ENCODE results near the gene DNAH3. TPM values are rescaled to one million over a fixed set of nuclear protein-coding genes. Genes with fewer than 3 reads are reported as not detected.

DNAH3 gene
- total and polyA plus RNA-seq, 2 of the 13 experiments (the other 11 are each of a cell fraction or from before 2014, with no cell fraction given), result 0.07 to 0.08 TPM

DNA sequence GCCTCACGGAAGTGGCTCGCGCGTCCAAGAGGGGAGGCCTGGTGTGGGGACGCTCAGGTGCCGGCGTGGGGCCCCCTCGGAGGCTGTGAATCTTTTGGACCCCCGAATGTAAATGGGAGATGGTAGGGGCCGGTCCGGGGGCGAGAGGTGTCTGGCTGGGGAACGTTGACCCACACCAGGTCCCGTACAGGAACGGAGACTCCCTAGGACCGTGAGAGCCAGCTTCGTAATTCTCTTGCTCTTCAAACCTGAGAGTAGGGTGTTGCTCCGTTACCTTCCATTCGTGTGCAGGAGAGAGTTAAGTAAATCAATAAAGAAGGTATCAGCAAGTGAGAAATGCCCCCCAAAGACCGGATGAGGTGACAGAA is 249.6 kb downstream of the DNAH3 start (continued):
- 0 out of 2 replicates have a peak, but pooled peaks have one; percentile 20 for TF ChIP-seq ELF4 (CRISPR knock-in tag; IDR thresholded peaks at IDR 0.05; ENCODE audit: borderline replicate concordance)
- no peak for TF ChIP-seq SETDB1 (CRISPR knock-in tag; IDR thresholded peaks at IDR 0.05; ENCODE audit: borderline replicate concordance)
- no peak for TF ChIP-seq ZNF333 (CRISPR knock-in tag; IDR thresholded peaks at IDR 0.05; ENCODE audit: borderline replicate concordance)
- TF ChIP-seq CCAR2 (optimal IDR thresholded peaks at IDR 0.05; ENCODE audit: low read depth, low read length), result no peak
- TF ChIP-seq, protein P1, sequence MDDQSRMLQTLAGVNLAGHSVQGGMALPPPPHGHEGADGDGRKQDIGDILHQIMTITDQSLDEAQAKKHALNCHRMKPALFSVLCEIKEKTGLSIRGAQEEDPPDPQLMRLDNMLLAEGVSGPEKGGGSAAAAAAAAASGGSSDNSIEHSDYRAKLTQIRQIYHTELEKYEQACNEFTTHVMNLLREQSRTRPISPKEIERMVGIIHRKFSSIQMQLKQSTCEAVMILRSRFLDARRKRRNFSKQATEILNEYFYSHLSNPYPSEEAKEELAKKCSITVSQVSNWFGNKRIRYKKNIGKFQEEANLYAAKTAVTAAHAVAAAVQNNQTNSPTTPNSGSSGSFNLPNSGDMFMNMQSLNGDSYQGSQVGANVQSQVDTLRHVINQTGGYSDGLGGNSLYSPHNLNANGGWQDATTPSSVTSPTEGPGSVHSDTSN (CRISPR knock-in tag; IDR thresholded peaks at IDR 0.05; ENCODE audit: borderline replicate concordance), result 0 out of 2 replicates have a peak, but pooled peaks have one; percentile 55
- no peak for TF ChIP-seq IRF2 (CRISPR knock-in tag; IDR thresholded peaks at IDR 0.05)
- no peak for TF ChIP-seq RELA (CRISPR knock-in tag; IDR thresholded peaks at IDR 0.05)
- no peak for TF ChIP-seq POLR2A (IDR thresholded peaks at IDR 0.05; ENCODE audit: insufficient read depth in 1 of 2, low read depth in 2 of 2, low read length in 2 of 2)
- TF ChIP-seq ZNF839 (CRISPR knock-in tag; IDR thresholded peaks at IDR 0.05; ENCODE audit: borderline replicate concordance), result peak; percentile 9; the same call in 1 of the 2 replicates
- TF ChIP-seq PRMT3 (CRISPR knock-in tag; IDR thresholded peaks at IDR 0.05; ENCODE audit: borderline replicate concordance, low read depth), result no peak
- TF ChIP-seq, protein P2, sequence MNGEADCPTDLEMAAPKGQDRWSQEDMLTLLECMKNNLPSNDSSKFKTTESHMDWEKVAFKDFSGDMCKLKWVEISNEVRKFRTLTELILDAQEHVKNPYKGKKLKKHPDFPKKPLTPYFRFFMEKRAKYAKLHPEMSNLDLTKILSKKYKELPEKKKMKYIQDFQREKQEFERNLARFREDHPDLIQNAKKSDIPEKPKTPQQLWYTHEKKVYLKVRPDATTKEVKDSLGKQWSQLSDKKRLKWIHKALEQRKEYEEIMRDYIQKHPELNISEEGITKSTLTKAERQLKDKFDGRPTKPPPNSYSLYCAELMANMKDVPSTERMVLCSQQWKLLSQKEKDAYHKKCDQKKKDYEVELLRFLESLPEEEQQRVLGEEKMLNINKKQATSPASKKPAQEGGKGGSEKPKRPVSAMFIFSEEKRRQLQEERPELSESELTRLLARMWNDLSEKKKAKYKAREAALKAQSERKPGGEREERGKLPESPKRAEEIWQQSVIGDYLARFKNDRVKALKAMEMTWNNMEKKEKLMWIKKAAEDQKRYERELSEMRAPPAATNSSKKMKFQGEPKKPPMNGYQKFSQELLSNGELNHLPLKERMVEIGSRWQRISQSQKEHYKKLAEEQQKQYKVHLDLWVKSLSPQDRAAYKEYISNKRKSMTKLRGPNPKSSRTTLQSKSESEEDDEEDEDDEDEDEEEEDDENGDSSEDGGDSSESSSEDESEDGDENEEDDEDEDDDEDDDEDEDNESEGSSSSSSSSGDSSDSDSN (CRISPR knock-in tag; IDR thresholded peaks at IDR 0.05), result 0 out of 2 replicates have a peak, but pooled peaks have one; percentile 58
- TF ChIP-seq GABPB1 (CRISPR knock-in tag; IDR thresholded peaks at IDR 0.05), result no peak
- peak; percentile 18; the same call in 1 of the 2 replicates for TF ChIP-seq HOXA9 (CRISPR knock-in tag; IDR thresholded peaks at IDR 0.05; ENCODE audit: borderline replicate concordance)
- TF ChIP-seq FOXM1 (CRISPR knock-in tag; IDR thresholded peaks at IDR 0.05), result 0 out of 2 replicates have a peak, but pooled peaks have one; percentile 63
- no peak for TF ChIP-seq NPAS2 (CRISPR knock-in tag; IDR thresholded peaks at IDR 0.05; ENCODE audit: borderline replicate concordance)
- TF ChIP-seq, protein P3, sequence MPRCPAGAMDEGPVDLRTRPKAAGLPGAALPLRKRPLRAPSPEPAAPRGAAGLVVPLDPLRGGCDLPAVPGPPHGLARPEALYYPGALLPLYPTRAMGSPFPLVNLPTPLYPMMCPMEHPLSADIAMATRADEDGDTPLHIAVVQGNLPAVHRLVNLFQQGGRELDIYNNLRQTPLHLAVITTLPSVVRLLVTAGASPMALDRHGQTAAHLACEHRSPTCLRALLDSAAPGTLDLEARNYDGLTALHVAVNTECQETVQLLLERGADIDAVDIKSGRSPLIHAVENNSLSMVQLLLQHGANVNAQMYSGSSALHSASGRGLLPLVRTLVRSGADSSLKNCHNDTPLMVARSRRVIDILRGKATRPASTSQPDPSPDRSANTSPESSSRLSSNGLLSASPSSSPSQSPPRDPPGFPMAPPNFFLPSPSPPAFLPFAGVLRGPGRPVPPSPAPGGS (CRISPR knock-in tag; IDR thresholded peaks at IDR 0.05), result peak; percentile 13; the same call in 1 of the 2 replicates
- peak; percentile 13; the same call in 1 of the 2 replicates for TF ChIP-seq ZNF766 (CRISPR knock-in tag; IDR thresholded peaks at IDR 0.05; ENCODE audit: borderline replicate concordance)
- TF ChIP-seq, protein P4, sequence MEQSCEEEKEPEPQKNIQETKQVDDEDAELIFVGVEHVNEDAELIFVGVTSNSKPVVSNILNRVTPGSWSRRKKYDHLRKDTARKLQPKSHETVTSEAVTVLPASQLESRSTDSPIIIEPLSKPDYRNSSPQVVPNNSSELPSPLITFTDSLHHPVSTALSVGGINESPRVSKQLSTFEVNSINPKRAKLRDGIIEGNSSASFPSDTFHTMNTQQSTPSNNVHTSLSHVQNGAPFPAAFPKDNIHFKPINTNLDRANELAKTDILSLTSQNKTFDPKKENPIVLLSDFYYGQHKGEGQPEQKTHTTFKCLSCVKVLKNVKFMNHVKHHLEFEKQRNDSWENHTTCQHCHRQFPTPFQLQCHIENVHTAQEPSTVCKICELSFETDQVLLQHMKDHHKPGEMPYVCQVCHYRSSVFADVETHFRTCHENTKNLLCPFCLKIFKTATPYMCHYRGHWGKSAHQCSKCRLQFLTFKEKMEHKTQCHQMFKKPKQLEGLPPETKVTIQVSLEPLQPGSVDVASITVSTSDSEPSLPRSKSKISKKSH (CRISPR knock-in tag; IDR thresholded peaks at IDR 0.05; ENCODE audit: borderline replicate concordance), result peak; percentile 18; the same call in 1 of the 2 replicates
- TF ChIP-seq, protein P5, sequence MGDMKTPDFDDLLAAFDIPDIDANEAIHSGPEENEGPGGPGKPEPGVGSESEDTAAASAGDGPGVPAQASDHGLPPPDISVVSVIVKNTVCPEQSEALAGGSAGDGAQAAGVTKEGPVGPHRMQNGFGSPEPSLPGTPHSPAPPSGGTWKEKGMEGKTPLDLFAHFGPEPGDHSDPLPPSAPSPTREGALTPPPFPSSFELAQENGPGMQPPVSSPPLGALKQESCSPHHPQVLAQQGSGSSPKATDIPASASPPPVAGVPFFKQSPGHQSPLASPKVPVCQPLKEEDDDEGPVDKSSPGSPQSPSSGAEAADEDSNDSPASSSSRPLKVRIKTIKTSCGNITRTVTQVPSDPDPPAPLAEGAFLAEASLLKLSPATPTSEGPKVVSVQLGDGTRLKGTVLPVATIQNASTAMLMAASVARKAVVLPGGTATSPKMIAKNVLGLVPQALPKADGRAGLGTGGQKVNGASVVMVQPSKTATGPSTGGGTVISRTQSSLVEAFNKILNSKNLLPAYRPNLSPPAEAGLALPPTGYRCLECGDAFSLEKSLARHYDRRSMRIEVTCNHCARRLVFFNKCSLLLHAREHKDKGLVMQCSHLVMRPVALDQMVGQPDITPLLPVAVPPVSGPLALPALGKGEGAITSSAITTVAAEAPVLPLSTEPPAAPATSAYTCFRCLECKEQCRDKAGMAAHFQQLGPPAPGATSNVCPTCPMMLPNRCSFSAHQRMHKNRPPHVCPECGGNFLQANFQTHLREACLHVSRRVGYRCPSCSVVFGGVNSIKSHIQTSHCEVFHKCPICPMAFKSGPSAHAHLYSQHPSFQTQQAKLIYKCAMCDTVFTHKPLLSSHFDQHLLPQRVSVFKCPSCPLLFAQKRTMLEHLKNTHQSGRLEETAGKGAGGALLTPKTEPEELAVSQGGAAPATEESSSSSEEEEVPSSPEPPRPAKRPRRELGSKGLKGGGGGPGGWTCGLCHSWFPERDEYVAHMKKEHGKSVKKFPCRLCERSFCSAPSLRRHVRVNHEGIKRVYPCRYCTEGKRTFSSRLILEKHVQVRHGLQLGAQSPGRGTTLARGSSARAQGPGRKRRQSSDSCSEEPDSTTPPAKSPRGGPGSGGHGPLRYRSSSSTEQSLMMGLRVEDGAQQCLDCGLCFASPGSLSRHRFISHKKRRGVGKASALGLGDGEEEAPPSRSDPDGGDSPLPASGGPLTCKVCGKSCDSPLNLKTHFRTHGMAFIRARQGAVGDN (CRISPR knock-in tag; IDR thresholded peaks at IDR 0.05), result 0 out of 2 replicates have a peak, but pooled peaks have one; percentile 51

All from HepG2 (cell line).